CD4-positive, alpha-beta T cell treated with Interleukin-17A for 4 hours (primary cell): ENCODE measurements around the gene EQTN.
"Not testable (repeated sequence)": the region's sequence is repeated elsewhere in the genome, so short reads cannot be mapped to it uniquely, and the experiment has no call there.

Experiments
- DNase-seq: peaks from one replicate; pipeline ENCODE4 v3.0.0-alpha.2; 2020; ENCODE audit warnings: mixed read lengths

EQTN gene

DNA sequence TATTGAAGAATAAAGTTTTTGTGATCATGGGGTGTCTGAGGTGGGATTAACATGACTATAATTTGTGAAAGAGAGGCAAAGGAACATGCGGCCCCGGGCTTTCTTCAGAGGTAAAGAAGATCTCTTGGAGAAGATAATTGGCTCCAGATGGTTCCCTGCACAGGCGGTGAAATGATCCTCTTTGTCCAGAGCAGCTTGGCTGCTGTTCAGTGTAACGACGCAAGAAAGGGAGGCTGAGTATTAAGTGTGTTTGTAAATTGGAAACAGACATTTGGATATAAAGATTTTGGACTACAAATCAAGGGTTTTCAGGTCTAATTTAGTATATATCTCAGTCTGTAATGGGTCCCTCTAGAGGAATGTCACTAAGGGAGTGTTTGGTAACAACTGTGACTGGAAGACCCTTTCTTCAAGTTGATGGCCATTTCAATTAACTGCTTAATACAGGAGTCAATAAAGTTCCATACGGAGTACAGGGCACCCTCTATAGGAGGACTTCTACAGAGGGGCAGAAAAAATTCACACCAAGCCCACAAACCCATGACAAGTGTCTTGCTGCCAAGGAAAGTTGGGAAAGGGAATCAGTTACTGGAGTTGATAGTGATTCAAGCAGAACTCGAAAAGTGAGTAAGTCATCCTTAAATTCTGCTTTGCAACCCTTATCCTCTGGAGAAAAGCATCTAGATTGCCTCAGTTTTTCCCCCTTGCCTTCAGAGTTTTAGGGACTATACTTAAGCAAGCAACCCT is 4.1 kb downstream of the EQTN start:
- DNase-seq: no peak

DNA sequence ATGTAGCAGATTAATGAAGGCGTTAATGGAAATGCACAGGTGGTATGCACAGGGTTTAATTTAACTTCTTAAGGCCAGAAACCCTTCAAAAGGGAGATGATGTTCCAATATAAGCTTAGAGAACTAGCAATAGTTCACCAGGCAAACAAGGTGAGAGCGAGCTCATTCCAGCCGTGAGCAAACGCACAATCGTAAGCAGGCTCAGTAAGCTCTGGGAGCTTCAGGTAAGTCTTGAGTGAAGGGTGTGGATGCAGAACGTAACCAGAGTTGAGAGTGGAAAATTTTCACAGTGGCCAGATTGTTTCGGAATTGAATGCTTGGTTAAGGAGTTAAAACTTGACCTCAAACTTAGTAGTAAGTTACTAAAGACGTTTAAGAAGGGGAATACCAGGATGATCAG is 5.7 kb downstream of the EQTN start:
- DNase-seq: no peak

DNA sequence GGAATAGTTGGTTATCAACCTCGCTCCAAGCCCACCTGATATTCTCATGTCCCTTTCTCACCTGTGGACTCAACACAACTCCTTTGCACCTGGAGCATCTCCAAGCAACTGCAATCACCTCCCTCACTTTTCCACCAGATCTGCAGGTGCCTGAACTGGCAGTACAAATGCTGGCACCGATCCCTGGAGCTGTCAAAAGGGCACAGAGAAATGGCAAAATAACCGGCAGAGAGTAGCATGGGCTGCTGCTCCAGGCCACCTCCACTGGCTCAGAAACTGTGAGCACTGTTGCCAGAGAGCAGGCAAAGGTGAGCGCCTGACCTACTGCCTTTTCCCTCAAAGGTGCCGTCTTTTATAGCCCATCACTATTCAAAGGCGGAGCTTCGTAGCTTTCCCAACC is 14.7 kb downstream of the EQTN start:
- DNase-seq: no peak

DNA sequence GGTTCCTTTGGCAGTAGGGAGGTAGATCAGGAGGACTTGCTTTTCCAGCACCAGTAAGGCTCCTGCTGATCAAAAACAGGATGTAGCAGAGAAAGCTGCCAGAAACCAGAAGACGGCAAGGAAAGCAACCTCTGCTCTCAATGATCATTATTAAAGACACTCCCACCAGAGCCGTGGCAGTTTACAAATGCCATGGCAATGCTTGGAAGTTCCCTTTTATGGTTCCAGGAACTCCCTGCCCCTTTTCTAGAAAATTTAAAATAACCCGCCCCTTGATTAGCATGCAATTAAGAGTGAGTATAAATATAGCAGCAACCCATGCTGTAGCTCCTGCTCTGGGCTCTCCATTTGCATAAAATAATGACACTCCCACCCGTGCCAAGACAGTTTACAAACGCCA is 16.1 kb downstream of the EQTN start:
- no peak for DNase-seq

DNA sequence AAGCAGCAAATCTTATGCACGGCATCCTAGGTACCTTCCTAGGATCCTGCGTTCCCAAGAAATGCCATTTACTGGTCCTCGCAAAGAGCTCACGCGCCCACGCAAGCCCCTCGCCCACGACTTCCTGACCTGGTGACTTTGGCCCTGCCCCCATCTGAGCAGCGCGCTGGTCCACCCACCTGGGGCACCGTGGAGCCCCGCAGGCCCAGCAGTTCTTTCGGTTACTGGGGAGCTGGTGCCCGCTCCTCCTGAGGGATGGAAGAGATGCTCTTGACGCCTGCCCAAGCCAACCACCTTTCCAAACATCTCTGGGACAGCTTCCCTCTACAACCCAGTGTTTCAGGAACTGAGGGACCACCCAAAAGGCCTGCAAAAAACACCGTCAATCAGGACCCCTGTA is 16.7 kb downstream of the EQTN start:
- DNase-seq: no peak

DNA sequence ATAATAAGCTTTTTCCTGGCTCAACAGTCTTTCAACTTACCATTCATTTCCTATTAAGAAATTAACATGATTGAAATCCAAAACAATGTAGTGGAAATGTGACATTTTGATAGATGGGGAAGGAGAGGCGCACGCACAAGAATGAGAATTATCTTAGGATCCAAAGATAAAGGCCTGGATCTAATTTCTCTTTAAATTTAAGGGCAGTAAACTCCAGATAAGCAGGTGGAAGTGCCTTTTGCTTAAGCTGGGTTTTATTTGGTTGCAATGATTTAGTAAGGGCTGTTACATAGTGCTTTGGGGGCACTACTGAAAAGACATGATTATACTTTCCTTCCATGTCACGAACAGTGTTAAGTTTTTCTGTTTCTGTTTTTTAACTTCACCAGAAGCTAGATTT is 17.3 kb downstream of the EQTN start:
- no peak for DNase-seq

DNA sequence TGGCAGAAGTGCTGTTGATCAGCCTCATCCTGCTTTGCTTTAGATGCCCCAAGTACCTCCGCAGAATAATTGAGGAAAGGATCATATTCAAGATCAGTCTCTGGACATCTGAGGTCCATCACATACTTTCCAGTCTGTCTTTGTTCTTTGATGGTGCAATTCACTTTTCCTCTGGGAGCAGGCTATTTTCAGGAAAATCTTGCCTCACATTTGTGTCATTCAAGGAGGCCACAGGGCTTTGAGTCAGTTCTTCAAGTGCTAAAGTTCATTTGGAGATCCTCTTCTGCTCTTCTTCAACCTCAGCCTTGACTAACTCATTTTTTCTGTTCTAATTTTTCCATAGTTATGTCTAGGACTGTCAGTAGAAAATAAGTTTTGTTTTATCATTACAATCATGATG is 18.6 kb downstream of the EQTN start:
- no peak for DNase-seq

DNA sequence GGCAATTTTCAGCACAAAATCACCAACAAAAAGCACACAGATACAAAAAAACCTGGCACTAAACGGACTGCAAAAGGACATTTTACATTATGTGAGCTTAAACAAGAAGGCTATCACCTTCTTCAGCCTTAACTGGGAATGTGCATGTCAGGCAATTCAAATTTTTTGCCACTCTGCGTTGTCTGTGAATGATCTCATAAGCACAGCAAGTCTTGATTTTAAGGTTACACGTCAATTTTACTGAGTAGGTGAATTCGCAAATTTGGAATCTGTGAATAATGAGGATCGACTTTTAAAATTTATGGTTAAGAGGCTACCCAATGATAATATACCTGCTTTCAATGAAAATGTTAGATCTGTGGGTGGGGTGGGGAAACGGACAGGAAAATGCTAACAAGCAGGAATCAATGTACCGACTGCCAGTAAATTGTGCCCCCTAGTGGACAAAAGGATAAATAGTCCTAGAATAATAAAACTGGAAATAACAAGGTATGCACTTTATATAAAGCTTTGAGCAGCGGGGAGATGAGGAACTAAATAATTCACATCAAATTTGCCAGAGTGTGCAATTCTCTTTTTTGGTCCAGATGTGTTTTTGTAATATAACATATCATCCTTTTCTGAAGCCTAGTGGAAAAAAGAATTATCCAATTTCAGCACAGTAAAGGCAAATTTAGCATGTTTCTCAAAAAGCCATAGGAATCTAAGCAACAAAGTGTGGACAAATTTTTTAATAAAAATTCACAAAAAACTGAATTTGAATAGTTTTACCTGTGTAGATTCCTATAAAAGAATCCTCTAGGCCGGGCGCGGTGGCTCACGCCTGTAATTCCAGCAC is 20.5 kb downstream of the EQTN start:
- DNase-seq: peak; percentile 4

DNA sequence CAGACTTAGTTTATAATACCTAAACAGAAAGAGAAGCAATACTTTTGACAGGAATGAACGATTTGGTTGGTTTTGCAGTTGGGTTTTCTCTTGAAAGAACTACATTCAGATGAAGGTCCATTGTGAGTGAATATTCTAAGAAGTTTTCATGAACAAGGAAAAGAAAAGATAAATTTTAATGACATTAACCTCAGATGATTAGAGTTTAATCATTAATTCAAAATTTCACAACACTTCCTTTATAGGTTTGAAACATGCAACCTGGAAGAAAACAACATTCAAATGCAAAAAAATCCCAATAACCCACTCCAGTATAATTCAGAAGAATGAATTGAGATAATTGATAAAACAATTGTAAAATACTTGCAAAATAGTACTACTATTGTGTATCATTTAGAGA is 23.8 kb downstream of the EQTN start:
- no peak for DNase-seq

DNA sequence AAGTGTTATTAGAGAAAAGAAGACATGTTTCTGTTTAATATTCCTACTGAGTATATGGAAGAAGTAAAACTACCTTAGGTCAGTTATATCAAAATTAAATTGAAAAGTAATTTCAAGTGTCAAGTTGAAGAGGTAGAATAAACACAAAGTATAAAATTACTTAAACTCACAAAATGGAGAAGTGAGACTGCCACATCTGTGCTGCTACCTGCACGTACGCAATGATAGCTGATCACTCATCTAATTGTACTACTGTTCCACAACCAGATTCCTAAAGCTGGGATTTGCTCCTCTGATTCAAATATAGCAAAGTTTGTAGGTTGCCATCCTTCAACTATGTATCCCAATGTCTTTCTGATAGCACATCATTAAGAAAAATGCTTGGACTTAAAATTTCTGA is 24.8 kb downstream of the EQTN start:
- DNase-seq: no peak

DNA sequence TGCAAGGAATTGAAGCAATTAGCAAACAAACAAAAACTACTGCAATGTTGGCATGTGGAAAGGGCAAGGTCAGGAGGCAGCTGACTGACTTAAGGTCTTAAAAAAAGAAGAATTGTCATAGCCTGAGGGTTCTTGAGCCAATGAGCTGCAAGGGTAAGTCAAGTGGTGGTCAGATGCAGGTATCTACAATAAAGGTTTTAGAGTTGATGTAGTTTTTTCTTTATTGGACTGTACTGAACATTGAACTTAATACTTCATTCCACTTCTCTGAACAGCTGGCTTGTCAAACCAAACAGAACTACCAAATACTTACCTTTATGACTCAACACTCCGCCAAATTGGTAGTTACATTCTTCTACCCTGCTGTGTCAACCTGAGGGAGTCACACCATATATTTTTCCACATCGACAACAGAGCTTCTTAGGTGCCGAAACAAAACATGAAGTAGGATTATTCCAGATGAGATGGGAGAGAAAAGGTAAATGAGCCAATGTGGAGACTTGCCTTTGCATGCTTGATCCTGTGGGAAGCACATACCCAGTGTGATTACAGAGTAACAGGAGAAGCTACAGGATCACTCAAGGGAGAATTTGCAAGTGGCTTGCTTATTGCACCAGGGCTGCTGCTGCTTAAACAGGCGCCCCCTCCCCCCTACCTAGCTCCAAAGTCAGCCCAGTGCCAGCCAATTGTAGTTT is 35.3 kb downstream of the EQTN start:
- no peak for DNase-seq

DNA sequence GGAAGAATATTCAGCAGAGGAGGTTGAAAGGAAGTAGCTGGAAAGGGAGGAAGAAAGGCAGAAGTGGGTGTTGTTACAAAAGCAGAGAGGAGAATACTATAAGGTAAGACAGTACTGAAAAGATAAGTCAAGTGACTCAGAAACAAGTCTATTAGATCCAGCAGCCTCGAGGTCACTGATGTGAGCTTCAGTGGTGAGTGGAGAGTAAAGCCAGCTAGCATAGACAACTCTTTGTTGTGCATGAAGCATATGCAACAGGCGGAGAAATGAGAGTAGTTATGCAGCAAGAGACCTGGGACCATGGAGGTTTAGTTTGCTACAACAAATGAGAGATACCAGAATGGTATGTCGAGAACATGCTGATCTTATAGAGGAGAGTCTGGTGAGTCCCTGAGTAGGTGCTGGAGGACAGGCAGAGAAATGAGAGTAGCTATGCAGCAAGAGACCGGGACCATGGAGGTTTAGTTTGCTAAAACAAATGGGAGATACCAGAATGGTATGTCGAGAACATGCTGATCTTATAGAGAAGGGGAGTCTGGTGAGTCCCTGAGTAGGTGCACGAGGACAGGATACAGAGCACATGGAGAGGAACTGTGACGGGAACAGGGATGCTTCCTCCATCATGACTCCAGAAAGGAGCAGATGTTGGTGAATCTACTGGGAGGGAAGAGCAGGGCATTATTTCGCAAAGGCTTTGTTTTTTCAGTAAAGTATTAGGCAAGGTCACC is 36.0 kb downstream of the EQTN start:
- no peak for DNase-seq

DNA sequence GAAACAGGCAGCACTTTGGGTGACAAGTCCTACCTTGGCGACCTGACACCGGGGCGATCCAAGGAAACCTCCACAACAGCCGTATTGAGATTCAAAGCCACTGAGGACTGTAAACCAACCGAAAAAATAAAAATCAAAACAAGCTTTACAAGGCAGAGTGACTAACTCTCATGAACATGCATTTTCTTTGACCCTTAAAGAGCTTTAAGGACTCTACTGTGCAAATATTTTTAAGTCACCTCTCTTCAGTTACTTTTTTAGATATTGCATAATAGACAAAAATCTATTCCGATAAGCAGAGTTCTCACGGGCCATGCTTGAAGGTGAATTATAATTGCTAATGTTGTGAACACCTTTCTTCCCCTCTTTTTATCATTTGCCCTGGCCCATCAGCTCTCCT is 38.3 kb downstream of the EQTN start:
- DNase-seq: no peak

DNA sequence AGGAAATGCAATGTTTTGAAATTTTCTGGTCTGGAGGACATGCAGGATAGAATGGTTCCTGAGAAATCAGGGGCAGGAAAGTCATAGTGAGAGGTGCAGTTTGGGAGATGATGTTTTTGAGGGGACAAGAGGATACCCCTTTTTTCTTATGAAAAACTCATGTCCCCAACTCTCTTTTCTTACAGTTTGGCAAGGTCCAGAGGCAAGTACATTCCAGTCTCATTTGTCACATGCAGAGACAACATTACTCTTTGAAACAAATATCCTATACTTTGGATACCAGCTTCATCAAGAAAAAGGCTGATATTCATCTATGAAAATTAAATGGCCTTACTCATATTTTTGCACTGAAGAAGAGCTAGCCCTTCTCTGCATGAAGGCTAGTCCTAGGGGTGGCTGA is 48.2 kb downstream of the EQTN start:
- no peak for DNase-seq

DNA sequence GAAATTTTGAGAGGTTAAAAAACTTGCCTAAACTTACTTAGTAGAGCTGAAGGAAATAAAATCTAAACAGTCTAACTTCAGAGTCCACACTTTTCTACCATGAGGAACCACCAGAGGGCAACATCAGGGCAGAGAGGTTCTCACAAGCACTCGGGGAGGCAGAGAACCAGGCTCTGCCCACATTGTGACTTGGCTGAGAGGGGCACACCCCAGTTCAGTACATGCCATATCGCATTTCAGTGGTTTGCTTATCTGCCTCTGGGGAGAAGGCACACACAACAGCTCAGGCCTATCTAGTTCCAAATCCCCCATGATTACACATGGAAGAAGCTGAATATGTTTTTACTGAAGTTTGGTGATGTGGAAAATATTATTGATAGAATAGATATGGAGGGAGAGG is 49.2 kb downstream of the EQTN start:
- no peak for DNase-seq

DNA sequence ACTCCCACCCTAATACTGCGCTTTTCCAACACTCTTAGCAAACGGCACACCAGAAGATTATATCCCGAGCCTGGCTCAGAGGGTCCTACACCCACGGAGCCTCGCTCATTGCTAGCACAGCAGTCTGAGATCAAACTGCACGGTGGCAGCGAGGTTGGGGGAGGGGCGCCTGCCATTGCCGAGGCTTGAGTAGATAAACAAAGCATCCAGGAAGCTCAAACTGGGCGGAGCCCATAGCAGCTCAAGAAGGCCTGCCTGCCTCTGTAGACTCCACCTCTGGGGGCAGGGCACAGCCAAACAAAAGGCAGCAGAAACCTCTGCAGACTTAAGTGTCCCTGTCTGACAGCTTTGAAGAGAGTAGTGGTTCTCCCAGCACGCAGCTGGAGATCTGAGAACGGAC is 57.3 kb downstream of the EQTN start:
- DNase-seq: not testable (repeated sequence)
